ENCODE data around the gene SH2B2.
"Not testable (repeated sequence)": the region's sequence is repeated elsewhere in the genome, so short reads cannot be mapped to it uniquely, and the experiment has no call there.

DNA sequence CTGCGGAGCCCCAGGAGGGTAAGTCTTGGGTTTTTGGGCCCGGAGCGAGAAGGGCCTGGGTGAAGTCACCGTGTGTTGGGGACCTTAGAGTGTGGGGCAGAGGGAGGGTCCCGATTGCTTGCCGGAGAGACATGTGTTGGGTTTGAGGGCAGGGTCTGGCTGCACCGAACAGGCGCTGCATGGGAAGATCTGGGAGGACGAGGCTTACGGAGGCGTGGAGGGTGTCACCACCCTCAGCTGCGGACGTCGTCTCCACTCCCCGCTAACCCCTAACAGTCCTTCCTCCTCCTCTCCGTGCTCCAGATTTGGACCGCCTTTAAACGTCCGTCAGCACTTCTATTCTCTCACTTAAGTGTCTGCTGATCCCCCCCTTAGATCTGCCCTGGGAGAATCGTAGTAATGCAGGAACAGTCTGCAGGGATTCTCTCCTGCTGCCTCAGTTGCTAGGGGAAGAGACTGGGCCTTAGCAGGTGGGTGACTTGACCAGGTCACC is 77.8 kb downstream of the SH2B2 start:
- TF ChIP-seq CTCF (conservative IDR thresholded peaks at IDR 0.05); ZFX (IDR thresholded peaks at IDR 0.05): not testable (repeated sequence)

Data from C4-2B (cell line).